Measurements from ENCODE around the gene CKM.

DNA sequence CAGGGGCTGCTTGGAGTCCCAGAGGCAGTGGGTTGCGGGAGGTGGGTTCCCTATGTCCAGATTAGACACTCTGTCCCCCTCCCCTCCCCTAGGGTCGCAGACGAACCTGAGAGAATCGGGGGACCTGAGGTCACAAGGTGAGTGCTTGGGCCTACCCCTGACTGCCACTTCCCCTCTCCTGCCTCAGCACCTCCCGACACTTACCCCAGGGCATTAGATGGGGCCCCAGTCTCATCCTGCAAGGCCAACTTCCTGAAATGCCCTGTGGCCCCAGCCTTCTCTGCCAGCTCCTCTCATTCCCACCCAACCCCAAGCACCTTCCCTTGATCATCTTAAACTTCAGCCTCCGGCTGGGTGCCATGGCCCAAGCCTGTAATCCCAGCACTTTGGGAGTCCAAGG lies 23.0 kb downstream of the CKM start:
- TF ChIP-seq, protein P1, sequence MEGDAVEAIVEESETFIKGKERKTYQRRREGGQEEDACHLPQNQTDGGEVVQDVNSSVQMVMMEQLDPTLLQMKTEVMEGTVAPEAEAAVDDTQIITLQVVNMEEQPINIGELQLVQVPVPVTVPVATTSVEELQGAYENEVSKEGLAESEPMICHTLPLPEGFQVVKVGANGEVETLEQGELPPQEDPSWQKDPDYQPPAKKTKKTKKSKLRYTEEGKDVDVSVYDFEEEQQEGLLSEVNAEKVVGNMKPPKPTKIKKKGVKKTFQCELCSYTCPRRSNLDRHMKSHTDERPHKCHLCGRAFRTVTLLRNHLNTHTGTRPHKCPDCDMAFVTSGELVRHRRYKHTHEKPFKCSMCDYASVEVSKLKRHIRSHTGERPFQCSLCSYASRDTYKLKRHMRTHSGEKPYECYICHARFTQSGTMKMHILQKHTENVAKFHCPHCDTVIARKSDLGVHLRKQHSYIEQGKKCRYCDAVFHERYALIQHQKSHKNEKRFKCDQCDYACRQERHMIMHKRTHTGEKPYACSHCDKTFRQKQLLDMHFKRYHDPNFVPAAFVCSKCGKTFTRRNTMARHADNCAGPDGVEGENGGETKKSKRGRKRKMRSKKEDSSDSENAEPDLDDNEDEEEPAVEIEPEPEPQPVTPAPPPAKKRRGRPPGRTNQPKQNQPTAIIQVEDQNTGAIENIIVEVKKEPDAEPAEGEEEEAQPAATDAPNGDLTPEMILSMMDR (IDR thresholded peaks at IDR 0.05; ENCODE audit: low read depth, low read length): no peak
- no peak for TF ChIP-seq EZH2phosphoT487 (IDR thresholded peaks at IDR 0.05; ENCODE audit: low read depth)

Data from OCI-LY3 (cell line).